GM12878 (cell line): ENCODE results near the gene TSEN34. TPM values are rescaled to one million over a fixed set of nuclear protein-coding genes. Genes with fewer than 3 reads are reported as not detected.

ENCODE experiments used
- CBX3 ChIP-seq: fragments of 200-600 bp; sonication (generic); IDR thresholded peaks from 2 replicates; pipeline ENCODE4 v1.6.1; 2016; ENCODE audit warnings: low read depth, borderline replicate concordance
- CREB1 ChIP-seq: IDR thresholded peaks from 2 replicates; pipeline ENCODE4 v1.6.1; 2012; ENCODE audit warnings: low read depth, mild to moderate bottlenecking, inconsistent platforms
- CREM ChIP-seq: IDR thresholded peaks from 2 replicates; pipeline ENCODE4 v1.6.1; 2014; ENCODE audit warnings: antibody characterized with exemption, low read depth
- EGR1 ChIP-seq, 2 experiments: IDR thresholded peaks; 1 replicate in 1 of 2; 2 replicates in 1 of 2; pipeline ENCODE4 v1.6.1; 2011 to 2012; ENCODE audit warnings: low read depth in 2 of 2, low read length in 2 of 2, borderline replicate concordance in 1 of 2, mild to moderate bottlenecking in 1 of 2, moderate library complexity in 1 of 2
- ESRRA ChIP-seq: IDR thresholded peaks from 2 replicates; pipeline ENCODE4 v1.6.1; 2012; ENCODE audit warnings: mild to moderate bottlenecking, low read length, improper control_type of control experiment
- FOS ChIP-seq: IDR thresholded peaks from 3 replicates; pipeline ENCODE4 v1.6.1; 2011; ENCODE audit warnings: borderline replicate concordance; ENCODE audit not compliant: insufficient read length; ENCODE audit errors: extremely low read depth
- FOXM1 ChIP-seq: IDR thresholded peaks from 2 replicates; pipeline ENCODE4 v1.6.1; 2012; ENCODE audit warnings: low read depth, mild to moderate bottlenecking, inconsistent platforms, low read length, moderate library complexity
- HDGF ChIP-seq: fragments of 450-650 bp; IDR thresholded peaks from 2 replicates; pipeline ENCODE4 v1.6.1; 2016; ENCODE audit warnings: antibody characterized with exemption
- IRF3 ChIP-seq: fragments of 450-650 bp; IDR thresholded peaks from 2 replicates; pipeline ENCODE4 v1.6.1; 2014; ENCODE audit warnings: mild to moderate bottlenecking
- MEF2A ChIP-seq: IDR thresholded peaks from 2 replicates; pipeline ENCODE4 v1.6.1; 2011; ENCODE audit warnings: low read depth, mild to moderate bottlenecking, low read length, moderate library complexity; ENCODE audit not compliant: insufficient read depth
- PAX5 ChIP-seq: IDR thresholded peaks from 2 replicates; pipeline ENCODE4 v1.6.1; 2011; ENCODE audit warnings: low read depth, low read length, borderline replicate concordance
- PKNOX1 ChIP-seq: fragments of 450-650 bp; IDR thresholded peaks from 2 replicates; pipeline ENCODE4 v1.6.1; 2016; ENCODE audit warnings: mild to moderate bottlenecking
- RCOR1 ChIP-seq: conservative IDR thresholded peaks from 2 replicates; pipeline ENCODE4 v1.6.1; 2012; ENCODE audit warnings: low read depth, low read length, improper control_type of control experiment
- SMC3 ChIP-seq: IDR thresholded peaks from 2 replicates; pipeline ENCODE4 v1.6.1; 2011; ENCODE audit warnings: low read length, improper control_type of control experiment, borderline replicate concordance
- STAT1 ChIP-seq: fragments of 450-650 bp; conservative IDR thresholded peaks from 2 replicates; pipeline ENCODE4 v1.6.1; 2014; ENCODE audit warnings: antibody characterized with exemption, mild to moderate bottlenecking
- TCF12 ChIP-seq: IDR thresholded peaks from 2 replicates; pipeline ENCODE4 v1.6.1; 2011; ENCODE audit warnings: low read depth, mild to moderate bottlenecking, low read length
- ZNF24 ChIP-seq: fragments of 450-650 bp; IDR thresholded peaks from 2 replicates; pipeline ENCODE4 v1.6.1; 2017; ENCODE audit warnings: antibody characterized with exemption, mild to moderate bottlenecking
- polyA plus RNA-seq, 11 experiments: library from polyadenylated mRNA; depleted of rRNA in 4 of 11; unstranded in 6 of 11; stranded (reverse) in 5 of 11; fragments of >200 nt; fragmentation: Nextera tagmentation in 4 of 11; fragmentation: Illumina TruSeq in 1 of 11; extraction: Ambion mirVana in 4 of 11; extraction: Trizol in 1 of 11; gene quantifications; 1 replicate in 1 of 11; 2 replicates in 10 of 11; pipeline versions ENCODE4 v1.2.1 to v1.2.3, GENCODE V29; 2011 to 2016; ENCODE audit warnings: inconsistent platforms in 2 of 11, missing spikeins in 2 of 11, low read depth in 1 of 11
- total RNA-seq, 4 experiments: library from RNA; depleted of rRNA in 3 of 4; stranded (reverse); fragments of >200 nt in 3 of 4; fragmentation: Illumina TruSeq in 1 of 4; extraction: Trizol in 1 of 4; gene quantifications; 2 replicates each; pipeline versions ENCODE4 v1.2.1 to v1.2.3, GENCODE V29; 2013 to 2021
- TF ChIP-seq, protein P1 (sequence below): fragments of 450-650 bp; IDR thresholded peaks from 2 replicates; pipeline ENCODE4 v1.6.1; 2018; ENCODE audit warnings: borderline replicate concordance, mild to moderate bottlenecking; ENCODE audit not compliant: partially characterized antibody
- TF ChIP-seq, protein P2 (sequence below): fragments of 450-650 bp; IDR thresholded peaks from 2 replicates; pipeline ENCODE4 v1.6.1; 2018; ENCODE audit warnings: mild to moderate bottlenecking, low read depth, moderate library complexity; ENCODE audit not compliant: partially characterized antibody
- TF ChIP-seq, protein P3 (sequence below): IDR thresholded peaks from 2 replicates; pipeline ENCODE4 v1.6.1; 2011; ENCODE audit warnings: borderline replicate concordance, low read depth, mild to moderate bottlenecking, moderate library complexity, low read length; ENCODE audit not compliant: insufficient read depth, poor library complexity, severe bottlenecking

Gene TSEN34
- total and polyA plus RNA-seq, 10 of the 15 experiments (the other 5 are each of a cell fraction or from before 2014, with no cell fraction given): 1.0 to 35.9 (median 16.8) TPM

- TF ChIP-seq IRF3: no peak
- no peak for TF ChIP-seq MEF2A
- TF ChIP-seq SMC3: no peak
- peak; percentile 65; the same call in 1 of the 2 replicates for TF ChIP-seq TCF12
- no peak for TF ChIP-seq CREM
- no peak for TF ChIP-seq CBX3
- no peak for TF ChIP-seq HDGF
- TF ChIP-seq ZNF24: no peak
- TF ChIP-seq STAT1: no peak
- TF ChIP-seq FOS: no peak
- no peak for TF ChIP-seq EGR1 (IDR thresholded peaks at IDR 0.05; ENCODE audit: borderline replicate concordance in 1 of 2, low read depth in 2 of 2, low read length in 2 of 2)
- TF ChIP-seq FOXM1: no peak
- TF ChIP-seq RCOR1: 0 out of 2 replicates have a peak, but pooled peaks have one; percentile 30
- no peak for TF ChIP-seq CREB1
- TF ChIP-seq, protein P1, sequence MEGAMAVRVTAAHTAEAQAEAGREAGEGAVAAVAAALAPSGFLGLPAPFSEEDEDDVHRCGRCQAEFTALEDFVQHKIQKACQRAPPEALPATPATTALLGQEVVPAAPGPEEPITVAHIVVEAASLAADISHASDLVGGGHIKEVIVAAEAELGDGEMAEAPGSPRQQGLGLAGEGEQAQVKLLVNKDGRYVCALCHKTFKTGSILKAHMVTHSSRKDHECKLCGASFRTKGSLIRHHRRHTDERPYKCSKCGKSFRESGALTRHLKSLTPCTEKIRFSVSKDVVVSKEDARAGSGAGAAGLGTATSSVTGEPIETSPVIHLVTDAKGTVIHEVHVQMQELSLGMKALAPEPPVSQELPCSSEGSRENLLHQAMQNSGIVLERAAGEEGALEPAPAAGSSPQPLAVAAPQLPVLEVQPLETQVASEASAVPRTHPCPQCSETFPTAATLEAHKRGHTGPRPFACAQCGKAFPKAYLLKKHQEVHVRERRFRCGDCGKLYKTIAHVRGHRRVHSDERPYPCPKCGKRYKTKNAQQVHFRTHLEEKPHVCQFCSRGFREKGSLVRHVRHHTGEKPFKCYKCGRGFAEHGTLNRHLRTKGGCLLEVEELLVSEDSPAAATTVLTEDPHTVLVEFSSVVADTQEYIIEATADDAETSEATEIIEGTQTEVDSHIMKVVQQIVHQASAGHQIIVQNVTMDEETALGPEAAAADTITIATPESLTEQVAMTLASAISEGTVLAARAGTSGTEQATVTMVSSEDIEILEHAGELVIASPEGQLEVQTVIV: no peak
- no peak; the same call in 1 of the 2 replicates for TF ChIP-seq PKNOX1
- no peak for TF ChIP-seq ESRRA
- TF ChIP-seq PAX5: peak; percentile 66; the same call in 1 of the 2 replicates
- TF ChIP-seq, protein P2, sequence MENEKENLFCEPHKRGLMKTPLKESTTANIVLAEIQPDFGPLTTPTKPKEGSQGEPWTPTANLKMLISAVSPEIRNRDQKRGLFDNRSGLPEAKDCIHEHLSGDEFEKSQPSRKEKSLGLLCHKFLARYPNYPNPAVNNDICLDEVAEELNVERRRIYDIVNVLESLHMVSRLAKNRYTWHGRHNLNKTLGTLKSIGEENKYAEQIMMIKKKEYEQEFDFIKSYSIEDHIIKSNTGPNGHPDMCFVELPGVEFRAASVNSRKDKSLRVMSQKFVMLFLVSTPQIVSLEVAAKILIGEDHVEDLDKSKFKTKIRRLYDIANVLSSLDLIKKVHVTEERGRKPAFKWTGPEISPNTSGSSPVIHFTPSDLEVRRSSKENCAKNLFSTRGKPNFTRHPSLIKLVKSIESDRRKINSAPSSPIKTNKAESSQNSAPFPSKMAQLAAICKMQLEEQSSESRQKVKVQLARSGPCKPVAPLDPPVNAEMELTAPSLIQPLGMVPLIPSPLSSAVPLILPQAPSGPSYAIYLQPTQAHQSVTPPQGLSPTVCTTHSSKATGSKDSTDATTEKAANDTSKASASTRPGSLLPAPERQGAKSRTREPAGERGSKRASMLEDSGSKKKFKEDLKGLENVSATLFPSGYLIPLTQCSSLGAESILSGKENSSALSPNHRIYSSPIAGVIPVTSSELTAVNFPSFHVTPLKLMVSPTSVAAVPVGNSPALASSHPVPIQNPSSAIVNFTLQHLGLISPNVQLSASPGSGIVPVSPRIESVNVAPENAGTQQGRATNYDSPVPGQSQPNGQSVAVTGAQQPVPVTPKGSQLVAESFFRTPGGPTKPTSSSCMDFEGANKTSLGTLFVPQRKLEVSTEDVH: no peak
- TF ChIP-seq, protein P3, sequence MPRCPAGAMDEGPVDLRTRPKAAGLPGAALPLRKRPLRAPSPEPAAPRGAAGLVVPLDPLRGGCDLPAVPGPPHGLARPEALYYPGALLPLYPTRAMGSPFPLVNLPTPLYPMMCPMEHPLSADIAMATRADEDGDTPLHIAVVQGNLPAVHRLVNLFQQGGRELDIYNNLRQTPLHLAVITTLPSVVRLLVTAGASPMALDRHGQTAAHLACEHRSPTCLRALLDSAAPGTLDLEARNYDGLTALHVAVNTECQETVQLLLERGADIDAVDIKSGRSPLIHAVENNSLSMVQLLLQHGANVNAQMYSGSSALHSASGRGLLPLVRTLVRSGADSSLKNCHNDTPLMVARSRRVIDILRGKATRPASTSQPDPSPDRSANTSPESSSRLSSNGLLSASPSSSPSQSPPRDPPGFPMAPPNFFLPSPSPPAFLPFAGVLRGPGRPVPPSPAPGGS: no peak
Measured at GRCh38 chr19:54191011-54191810, at the start of gene TSEN34 (continued).
